Measurements from ENCODE around the gene CTNNAL1. TPM values are rescaled to one million over a fixed set of nuclear protein-coding genes. Genes with fewer than 3 reads are reported as not detected.

CTNNAL1 gene
- total and polyA plus RNA-seq, 12 donors: 182 to 817 (median 380) TPM

DNA sequence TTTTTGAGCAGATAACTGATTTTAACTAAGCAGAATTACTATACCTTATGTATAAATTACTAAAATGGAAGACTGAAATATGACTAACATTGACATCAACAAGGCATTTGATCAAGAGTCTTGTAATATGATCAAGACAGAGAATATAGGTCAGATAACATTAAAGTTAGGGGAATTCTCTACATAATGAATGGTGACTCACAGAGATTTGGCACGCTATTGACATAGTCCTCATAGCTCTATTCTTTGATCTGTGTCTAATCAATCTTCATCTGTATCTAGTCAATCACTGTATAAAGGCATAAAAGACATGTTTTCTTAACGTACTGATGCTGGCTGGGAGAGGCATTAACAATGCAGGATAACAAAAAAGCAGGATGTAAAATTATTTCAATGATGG lies 61.7 kb downstream of the CTNNAL1 start:
- H3K4me1 ChIP-seq (replicated peaks in 1 of 2): peaks cover 0 to 20% of the 10 kb centered on the region in 2 donors
- TF ChIP-seq, protein P1, sequence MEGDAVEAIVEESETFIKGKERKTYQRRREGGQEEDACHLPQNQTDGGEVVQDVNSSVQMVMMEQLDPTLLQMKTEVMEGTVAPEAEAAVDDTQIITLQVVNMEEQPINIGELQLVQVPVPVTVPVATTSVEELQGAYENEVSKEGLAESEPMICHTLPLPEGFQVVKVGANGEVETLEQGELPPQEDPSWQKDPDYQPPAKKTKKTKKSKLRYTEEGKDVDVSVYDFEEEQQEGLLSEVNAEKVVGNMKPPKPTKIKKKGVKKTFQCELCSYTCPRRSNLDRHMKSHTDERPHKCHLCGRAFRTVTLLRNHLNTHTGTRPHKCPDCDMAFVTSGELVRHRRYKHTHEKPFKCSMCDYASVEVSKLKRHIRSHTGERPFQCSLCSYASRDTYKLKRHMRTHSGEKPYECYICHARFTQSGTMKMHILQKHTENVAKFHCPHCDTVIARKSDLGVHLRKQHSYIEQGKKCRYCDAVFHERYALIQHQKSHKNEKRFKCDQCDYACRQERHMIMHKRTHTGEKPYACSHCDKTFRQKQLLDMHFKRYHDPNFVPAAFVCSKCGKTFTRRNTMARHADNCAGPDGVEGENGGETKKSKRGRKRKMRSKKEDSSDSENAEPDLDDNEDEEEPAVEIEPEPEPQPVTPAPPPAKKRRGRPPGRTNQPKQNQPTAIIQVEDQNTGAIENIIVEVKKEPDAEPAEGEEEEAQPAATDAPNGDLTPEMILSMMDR (IDR thresholded peaks at IDR 0.05): no peak
- no peak for TF ChIP-seq POLR2A (IDR thresholded peaks at IDR 0.05)
- no peak for DNase-seq
- no peaks in the 10 kb centered on the region for H3K27me3 ChIP-seq
- intact Hi-C loops (cut with DNase I): no loop called here
- no peak overlapping the region for H3K4me3 ChIP-seq
- H3K27ac ChIP-seq: no peak overlapping the region
- WGBS, 4 donors: 45 to 57% (median 51%) methylated on average over 2 of the region's 2 CpGs
- peaks cover 0 to 37% of the 10 kb centered on the region in 2 donors for H3K36me3 ChIP-seq (replicated peaks in 1 of 2)
- no peaks in the 10 kb centered on the region for H3K9me3 ChIP-seq (replicated peaks in 1 of 3)

DNA sequence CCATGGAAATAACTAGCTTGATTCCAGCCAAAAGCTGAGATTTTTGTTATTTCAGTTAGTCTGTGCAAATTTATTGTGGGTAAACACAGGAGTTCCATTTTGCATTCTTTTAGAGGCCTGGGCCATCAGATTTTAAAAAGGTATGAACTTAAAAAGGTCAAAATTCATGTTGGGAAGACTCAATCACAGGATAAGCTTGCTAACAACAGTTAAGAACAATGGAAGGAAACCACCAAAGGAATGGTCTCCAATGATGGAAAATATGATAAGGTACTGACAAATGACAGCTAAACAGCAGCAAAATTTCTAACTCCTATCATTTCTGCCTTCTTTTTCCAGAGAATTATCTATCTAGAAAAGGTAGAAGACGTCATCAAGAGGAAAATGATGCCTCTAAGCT lies 63.1 kb downstream of the CTNNAL1 start:
- Histone ChIP-seq H3K4me1 (replicated peaks in 1 of 2) (peaks cover 0 to 14% of the 10 kb centered on the region in 2 donors), H3K36me3 (replicated peaks in 1 of 2) (peaks cover 0 to 49% of the 10 kb centered on the region in 2 donors), H3K27me3 (no peaks in the 10 kb centered on the region), H3K9me3 (replicated peaks in 1 of 3) (no peaks in the 10 kb centered on the region), H3K27ac (no peak overlapping the region), H3K4me3 (no peak overlapping the region)
- intact Hi-C loops (cut with DNase I): no loop called here
- TF ChIP-seq, protein P1 (IDR thresholded peaks at IDR 0.05): no peak
- TF ChIP-seq POLR2A (IDR thresholded peaks at IDR 0.05): no peak
- DNase-seq: no peak
- 83 to 92% (median 84%) methylated on average over 1 of the region's 1 CpG for WGBS, 4 donors

DNA sequence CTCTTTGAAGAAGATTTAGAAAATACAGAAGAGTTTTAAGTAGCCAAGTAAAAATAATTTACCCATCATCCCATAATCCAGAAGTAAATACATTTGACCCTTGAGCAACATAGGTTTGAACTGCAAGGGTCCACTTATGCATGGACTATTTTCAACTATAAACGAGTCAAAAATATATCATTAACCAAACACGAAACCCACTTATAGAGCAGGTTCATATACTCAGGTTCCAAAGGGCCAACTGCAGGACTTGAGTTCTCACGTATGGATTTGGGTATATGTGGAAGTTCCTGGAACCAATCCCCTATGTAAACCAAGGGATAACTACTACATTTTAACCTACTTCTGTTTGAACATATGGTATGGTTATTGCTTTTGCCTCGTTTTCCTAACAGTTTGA lies 73.3 kb downstream of the CTNNAL1 start:
- H3K36me3 ChIP-seq (replicated peaks in 1 of 2): peaks cover 0 to 69% of the 10 kb centered on the region in 2 donors
- intact Hi-C loops (cut with DNase I): loop anchor here in 1 of 2 donors (10.0 kb wide), 1 partner anchor 185 kb away; no protein-coding TSS in a partner anchor
- no peak overlapping the region for H3K4me3 ChIP-seq
- no peaks in the 10 kb centered on the region for H3K27me3 ChIP-seq
- peaks cover 3 to 19% of the 10 kb centered on the region in 2 donors for H3K4me1 ChIP-seq (replicated peaks in 1 of 2)
- H3K27ac ChIP-seq: no peak overlapping the region
- no peak for DNase-seq
- no peaks in the 10 kb centered on the region for H3K9me3 ChIP-seq (replicated peaks in 1 of 3)
- no peak for TF ChIP-seq POLR2A (IDR thresholded peaks at IDR 0.05)
- TF ChIP-seq, protein P1 (IDR thresholded peaks at IDR 0.05): no peak
- WGBS, 4 donors: 89 to 94% (median 90%) methylated on average over 4 of the region's 4 CpGs

DNA sequence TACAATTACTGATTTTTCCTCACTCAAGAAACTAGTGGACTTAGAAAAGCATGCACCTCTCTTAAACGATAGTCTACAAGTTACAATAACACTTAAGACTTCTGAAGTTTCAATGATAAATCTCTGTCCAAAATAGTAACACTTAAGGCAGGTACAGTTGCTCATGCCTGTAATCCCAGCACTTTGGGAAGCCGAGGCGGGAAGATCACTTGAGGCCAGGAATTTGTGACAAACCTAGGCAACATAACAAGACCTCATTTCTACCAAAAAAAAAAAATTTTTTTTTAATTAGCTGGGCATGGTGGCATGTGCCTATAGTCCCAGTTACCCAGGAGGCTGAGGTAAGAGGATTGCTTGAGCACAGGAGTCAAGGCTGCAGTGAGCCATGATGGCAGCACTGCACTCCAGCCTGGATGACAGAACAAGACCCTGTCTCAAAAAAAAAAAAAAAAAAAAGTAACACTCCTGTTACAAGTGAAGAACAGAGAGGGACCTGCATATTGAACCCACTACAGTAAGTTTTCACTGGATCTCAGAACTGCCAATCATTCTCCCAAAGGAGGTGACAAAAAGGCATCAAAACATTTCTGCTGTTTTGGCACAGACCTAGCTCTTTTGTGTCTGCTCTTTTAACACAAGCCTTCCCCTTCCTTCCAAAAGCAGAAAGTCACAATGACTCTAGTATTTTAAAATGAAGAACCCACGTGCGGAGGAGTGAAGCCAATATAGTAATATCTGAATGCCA lies 75.6 kb downstream of the CTNNAL1 start:
- peaks cover 9 to 26% of the 10 kb centered on the region in 2 donors for H3K4me1 ChIP-seq (replicated peaks in 1 of 2)
- WGBS, 4 donors: 84 to 90% (median 88%) methylated on average over 5 of the region's 5 CpGs
- H3K27me3 ChIP-seq: no peaks in the 10 kb centered on the region
- DNase-seq: no peak
- no peaks in the 10 kb centered on the region for H3K9me3 ChIP-seq (replicated peaks in 1 of 3)
- no peak overlapping the region for H3K27ac ChIP-seq
- no peak overlapping the region for H3K4me3 ChIP-seq
- intact Hi-C loops (cut with DNase I): loop anchor here in 1 of 2 donors (10.0 kb wide), 1 partner anchor 187 kb away; no protein-coding TSS in a partner anchor
- peaks cover 0 to 46% of the 10 kb centered on the region in 2 donors for H3K36me3 ChIP-seq (replicated peaks in 1 of 2)
- TF ChIP-seq, protein P1 (IDR thresholded peaks at IDR 0.05): no peak
- TF ChIP-seq POLR2A (IDR thresholded peaks at IDR 0.05): no peak
